Tongue (tissue), 2 donors: ENCODE data around the gene RAB41. TPM values are rescaled to one million over a fixed set of nuclear protein-coding genes. Genes with fewer than 3 reads are reported as not detected.
A peak's percentile ranks its signal among the peaks of the same experiment; 100 is the strongest.
"Not testable (repeated sequence)": the region's sequence is repeated elsewhere in the genome, so short reads cannot be mapped to it uniquely, and the experiment has no call there.

Experiments used
- DNase-seq: peaks from one replicate; pipeline ENCODE4 v3.0.0-alpha.2; 2015
- total RNA-seq: library from RNA; depleted of rRNA; stranded (reverse); fragments of >200 nt; gene quantifications from one replicate; pipeline ENCODE4 v1.2.3, GENCODE V29; 2014

Gene RAB41
- total RNA-seq: not detected

DNA sequence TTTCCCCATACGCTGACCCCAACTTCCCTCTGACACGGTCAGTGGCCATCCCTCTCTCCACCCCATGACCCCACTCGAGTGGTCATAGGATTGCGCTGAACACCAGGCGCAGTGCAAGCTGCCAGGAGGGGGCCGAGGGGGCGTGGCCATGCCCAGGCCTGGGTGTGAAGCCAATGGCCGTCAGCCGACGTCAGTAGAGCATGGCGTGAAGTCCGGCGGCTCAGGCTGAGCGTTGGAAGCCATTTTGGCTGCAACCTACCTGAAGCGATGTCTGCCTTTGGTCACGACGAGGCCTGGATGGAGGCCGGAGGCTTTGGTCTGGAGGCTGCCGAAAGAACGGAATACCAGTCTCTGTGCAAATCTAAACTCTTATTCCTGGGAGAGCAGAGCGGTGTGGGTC, at the start of gene RAB41:
Gene RAB41 (plus strand): TSS at position 222 of the 400 bp plus-strand sequence. CDS start 46 bp downstream, at position 268.
- DNase-seq: no peak

DNA sequence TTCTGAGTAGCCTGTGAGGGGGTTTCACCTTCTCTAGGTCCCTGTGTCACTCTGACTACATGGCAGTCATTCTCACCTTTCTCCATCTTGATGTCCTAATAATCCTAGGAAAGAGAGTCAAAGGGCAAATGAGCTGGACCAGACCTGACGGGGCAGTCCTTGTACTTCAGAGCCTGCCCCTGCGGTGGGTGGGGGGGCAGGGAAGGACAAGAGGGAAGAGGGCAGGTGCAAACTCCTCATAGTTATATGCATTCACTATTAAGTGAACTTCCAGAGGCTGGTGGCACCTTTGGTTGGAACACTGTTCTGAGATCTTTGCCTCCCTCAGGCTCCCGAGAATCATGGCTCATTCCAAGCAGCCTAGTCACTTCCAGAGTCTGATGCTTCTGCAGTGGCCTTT, 47.6 kb upstream of the RAB41 start, which contains the start of gene AWAT1:
Gene AWAT1 (plus strand): TSS at position 301 of the 400 bp plus-strand sequence. CDS start 41 bp downstream, at position 342.
- no peak for DNase-seq

DNA sequence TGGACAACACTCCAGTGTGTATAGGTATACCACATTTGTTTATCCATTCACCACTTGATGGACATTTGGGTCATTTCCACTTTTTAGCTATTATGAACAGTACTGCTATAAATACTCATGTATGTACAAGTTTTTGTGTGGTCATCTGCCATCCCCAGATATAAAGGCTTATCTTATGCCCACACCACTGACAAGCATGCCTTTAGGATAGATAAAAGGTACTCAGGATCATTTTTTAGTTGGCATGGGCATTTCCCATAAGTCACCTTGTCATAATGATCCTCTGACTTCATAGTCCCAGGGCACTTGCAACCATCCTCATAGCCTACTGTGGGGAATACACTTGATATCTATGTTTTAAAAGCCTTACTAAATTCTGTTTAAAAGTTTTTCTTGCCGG, 41.2 kb upstream of the RAB41 start:
- DNase-seq: no peak

DNA sequence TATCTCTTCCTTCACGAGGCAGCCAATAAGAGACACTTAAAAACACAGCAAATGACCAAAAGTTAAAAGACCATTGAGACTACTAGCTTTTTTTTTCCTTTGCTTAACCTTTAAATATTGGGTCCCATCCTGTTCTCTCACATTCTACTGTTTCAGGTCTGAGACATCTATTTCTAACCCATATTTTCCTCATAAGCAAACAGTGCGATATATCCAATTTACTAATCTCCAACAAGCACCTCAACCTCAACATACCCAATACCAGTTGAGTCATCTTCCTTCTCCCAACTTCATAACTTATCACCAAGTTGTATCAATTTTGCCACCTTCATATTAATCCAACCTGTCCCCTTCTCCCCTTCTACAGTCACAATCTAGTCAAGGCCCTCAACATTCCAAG, 40.5 kb upstream of the RAB41 start:
- no peak for DNase-seq

- not testable (repeated sequence) for DNase-seq
These were observed 38.4 kb upstream of the RAB41 start for GRCh38 chrX:70243601-70244000.

- no peak for DNase-seq
These were observed 37.1 kb upstream of the RAB41 start for GRCh38 chrX:70244881-70245280.

DNA sequence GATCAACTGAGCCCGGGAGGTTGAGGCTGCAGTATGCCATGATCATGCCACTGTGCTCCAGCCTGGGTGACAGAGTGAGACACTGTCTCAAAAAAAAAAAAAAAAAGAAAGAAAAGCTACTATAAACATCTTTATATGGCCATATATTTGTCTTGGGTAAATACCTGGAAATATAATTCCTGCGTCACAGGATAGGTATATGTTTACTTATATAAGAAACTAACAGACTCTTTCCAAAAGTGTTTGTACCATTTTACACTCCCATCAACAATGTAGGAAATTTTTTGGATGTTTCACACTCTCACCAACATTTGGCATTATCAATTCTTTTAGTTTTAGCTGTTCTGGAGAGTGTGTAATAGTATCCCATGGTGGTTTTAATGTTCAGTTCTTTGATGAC, 34.7 kb upstream of the RAB41 start:
- DNase-seq: no peak

- no peak for DNase-seq
These were observed 29.5 kb upstream of the RAB41 start for GRCh38 chrX:70252491-70252890.

GRCh38 chrX:70253377-70254062, 28.5 kb upstream of the RAB41 start:
- no peak for DNase-seq

GRCh38 chrX:70254063-70254400, 27.9 kb upstream of the RAB41 start:
- no peak for DNase-seq

DNA sequence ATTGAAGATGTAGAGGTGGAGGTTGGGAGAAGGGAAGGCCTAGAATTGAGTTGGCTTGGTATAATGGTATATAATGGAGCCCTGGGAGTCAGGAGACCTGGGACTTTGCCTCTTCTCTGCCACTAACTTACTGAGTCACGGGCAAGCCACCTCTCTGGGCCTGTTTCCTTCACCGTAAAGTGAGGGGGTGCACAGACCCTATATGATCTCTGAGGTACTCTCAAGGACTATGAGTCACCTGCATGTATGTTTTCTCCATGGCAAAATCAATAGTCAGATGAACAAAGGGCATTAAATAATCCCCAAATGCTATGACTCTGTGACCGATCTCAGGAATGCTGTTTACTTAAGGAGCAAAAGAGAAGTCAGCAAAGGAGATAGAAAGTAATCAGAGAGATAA, 27.1 kb upstream of the RAB41 start:
- DNase-seq: no peak

DNA sequence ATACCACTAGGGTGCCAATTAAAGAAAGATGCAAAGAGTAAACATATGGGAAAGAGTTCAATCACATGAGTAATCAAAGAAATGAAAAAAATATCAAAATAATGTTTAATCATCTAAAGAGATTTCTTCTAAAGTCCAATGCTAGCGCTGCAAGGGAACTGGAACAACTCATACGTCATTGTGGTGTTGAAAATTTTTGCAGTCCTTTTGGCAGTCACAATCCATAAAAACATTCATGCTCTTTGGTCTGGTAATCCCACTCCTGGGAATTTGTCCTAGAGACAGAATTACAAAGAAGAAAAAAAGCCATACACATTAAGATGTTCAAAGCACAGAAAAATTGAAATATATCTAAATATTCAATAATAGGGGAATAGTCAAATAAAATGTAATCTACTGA, 26.5 kb upstream of the RAB41 start:
- DNase-seq: no peak

DNA sequence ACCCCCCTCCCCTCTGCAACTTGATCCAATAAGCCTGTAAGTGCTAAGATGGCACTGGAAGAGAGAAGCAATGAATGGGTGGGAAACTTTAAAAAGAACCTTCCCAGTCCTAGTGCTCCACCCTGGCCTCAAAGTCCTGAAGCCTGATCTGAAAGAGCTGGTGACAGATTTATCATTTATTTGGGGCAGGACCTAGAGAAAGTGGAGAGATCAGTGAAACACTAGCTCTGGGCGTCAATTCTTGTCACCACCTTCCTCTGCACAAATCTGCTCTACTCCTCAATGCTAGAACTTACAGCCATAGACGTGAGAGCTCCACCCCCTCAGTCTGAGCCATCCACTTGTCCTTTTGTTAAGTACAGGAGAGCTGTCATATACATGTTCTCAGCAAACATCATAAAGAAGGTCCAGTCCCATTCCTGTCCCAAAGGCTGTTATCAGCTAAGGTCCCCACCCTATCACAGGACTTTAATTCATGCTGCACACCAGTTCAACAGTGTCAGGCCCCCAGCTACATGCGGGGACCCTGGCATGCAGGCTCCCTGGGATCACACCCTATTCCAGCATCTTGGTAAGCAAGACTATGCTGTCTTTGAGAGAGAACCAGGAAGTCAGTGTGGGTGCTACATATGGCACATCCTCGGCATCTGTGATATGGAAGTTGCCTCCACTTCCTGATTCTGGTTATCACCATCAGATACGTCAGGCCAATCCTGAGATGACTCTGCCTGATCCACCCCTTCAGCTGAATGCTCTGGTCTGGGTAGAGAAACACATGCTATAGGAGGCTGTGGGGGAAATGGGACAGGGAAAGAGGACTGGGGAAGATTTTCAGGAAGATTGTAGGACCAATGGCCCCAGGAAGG, 24.3 kb upstream of the RAB41 start:
- no peak for DNase-seq

DNA sequence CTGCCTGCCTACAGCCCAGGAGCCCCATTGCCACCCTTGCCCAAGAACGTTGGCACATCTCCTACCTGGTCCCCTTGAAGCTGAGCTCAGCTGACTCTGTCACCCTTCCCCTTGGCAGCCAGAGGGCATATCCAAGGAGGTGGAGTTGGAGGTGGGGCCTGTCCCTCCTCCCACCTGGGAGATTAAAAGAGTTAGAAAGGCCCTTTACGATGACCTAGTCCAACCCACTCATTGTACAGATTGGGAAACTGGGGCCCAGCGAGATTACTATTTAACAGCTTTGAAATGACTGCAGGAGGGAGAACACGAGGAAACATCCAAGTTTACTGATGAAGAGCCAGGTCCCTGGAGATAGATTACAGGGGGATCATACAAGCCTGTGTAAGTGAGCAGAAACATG, 21.9 kb upstream of the RAB41 start, which contains the start of gene P2RY4:
Gene P2RY4 (minus strand): TSS at position 101 of the 400 bp plus-strand sequence. CDS start 580 bp downstream, outside the sequence.
- DNase-seq: no peak

DNA sequence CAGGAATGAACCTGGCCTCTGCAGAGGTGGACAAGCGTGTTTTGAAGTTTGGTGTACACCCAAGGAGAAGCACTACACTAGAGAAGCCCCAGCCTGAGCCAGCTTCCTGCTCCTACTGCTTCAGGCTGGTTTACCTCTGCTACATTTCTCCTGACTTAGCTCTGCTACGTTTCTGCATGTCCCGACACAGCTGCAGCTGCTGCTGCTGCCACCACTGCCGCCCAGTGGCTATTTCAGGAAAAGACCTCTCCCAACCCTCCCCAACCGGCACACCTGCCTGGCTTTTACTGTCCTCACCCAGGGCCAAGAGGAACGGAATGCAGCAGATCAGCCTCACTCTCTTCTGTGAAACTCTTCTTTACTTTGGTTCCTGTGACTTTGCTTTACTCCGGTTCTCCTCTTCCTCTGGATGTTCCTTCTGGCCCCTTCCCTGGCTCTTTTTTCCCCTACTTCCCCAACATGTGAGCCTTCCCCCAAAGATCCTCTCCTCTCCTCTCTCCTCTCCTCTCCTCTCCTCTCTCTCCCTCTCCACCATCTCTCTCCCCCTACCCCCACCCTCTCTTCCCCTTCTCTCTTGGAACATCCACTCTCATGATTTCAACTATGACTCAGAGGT, 18.9 kb upstream of the RAB41 start:
- DNase-seq: peak; percentile 48

DNA sequence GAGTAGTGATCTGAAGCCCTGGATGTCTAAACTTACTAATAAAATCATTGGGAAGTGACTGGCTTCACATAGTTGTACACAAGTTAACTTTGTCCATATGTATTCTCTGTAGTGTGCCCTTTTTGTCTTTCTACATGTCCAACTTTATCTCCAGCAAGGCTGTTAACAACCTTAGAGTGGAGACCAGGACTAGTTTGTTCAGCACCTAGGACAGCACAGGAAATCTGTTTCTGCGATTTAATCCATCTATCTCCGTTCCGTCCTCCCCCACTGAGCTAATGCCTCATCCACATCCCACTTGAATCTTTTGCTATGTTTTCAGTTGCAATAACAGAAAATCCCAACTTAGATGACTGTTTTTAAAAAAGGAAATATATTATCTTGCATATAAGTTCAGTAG, 17.2 kb upstream of the RAB41 start:
- DNase-seq: no peak

GRCh38 chrX:70268034-70268433, 13.9 kb upstream of the RAB41 start, which contains the start of gene ARR3:
Gene ARR3, plus strand, starts transcription at chrX:70268334. Its CDS starts 1,052 bp downstream, at chrX:70269386.
- no peak for DNase-seq

- not testable (repeated sequence) for DNase-seq
These were observed 7.9 kb upstream of the RAB41 start for GRCh38 chrX:70274029-70274428.

GRCh38 chrX:70279081-70279480, 2.9 kb upstream of the RAB41 start:
- no peak for DNase-seq

DNA sequence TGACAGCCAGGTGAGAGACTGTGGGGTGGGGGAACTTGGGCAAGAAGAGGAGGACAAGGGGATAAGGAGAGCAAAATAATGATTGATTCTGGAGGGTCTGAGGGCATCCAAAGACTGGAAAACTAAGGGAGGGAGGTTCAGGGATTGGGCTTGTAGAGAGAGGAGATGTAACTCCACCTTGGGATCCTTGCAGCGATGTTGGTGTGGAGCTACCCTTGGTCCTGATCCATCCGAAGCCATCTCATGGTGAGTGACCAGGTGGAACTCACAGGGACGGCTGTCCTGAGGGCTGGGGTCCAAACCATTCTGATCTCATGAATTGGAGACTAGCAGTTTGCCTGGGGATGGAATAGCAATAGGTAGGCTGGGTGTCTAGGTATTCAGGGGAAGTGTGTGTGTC, 1.4 kb upstream of the RAB41 start:
- DNase-seq: no peak

DNA sequence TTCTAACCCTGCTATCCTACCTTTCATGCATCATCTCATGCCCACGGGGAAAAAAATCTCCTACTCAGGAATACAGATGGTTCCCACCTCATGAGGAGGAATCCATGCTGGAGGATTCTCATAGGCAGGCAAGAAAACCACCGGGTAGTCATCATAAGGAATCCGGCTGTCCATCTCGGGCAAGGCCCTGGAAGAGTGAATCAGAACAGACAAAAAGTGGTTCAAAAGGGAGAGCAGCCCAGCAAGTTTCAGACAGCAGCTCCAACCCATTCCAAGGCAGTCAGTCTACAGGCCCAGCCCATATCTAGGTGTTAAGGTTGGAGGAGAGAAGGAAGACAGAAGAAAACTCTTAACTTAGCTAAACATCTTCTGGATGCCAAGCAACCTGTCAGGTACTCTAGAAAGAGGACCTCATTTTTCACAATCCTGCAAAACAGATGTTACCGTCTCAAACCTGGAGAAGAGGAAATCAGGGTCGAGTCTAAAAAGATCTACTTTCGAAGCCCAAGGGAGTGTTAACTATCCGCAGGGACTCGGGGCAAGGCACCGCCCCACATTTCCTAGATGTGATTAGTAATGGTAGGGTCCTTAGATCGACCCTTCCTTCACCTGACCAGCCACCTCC, 7.3 kb downstream of the RAB41 start:
- no peak for DNase-seq
